ENCODE measurements around the gene SRGAP1.

SRGAP1 gene

DNA sequence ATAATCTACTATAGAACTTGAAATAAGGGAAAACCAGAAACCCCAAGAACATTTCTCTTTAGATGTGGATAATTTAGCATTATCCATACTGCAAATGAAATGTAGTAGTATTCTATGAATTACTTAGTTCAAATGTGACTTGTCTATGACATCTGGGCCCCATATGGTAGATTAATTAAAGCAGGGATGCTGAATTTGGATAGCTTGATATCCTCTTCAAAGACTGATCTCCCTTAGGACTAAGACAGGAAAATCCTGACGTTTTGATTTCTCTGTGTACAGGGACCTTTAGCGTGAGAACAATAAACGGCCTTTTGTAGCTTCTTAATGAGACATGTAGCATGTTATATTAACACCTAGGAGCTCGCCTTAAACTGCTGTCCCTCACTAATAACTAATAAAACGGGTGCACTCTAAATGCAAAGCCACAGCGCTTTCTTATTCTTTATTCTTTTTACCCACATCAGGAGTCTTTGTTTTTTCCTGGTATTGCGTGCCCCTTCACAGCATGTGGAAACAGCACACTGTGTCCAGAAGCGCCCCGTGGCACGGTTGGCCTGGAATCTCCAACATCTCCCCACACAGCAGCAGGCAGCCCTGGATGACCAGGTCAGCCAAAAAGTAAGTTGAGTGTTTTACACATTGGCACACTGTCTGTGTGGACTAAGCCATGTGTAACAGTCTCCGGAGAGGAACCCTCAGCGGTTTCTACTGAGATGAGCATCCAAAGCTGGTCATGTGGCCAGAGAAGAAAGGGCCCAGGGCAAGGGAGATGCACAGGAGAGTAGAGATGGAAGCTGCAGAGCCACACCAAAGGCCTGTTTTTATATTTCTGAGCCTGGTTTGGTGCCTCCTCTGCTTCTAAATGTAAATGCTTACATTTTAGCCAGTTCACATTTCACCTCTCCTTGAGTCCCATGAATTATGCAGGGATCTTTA lies 93.1 kb downstream of the SRGAP1 start:
- no peak for DNase-seq (ENCODE audit: low spot score)

DNA sequence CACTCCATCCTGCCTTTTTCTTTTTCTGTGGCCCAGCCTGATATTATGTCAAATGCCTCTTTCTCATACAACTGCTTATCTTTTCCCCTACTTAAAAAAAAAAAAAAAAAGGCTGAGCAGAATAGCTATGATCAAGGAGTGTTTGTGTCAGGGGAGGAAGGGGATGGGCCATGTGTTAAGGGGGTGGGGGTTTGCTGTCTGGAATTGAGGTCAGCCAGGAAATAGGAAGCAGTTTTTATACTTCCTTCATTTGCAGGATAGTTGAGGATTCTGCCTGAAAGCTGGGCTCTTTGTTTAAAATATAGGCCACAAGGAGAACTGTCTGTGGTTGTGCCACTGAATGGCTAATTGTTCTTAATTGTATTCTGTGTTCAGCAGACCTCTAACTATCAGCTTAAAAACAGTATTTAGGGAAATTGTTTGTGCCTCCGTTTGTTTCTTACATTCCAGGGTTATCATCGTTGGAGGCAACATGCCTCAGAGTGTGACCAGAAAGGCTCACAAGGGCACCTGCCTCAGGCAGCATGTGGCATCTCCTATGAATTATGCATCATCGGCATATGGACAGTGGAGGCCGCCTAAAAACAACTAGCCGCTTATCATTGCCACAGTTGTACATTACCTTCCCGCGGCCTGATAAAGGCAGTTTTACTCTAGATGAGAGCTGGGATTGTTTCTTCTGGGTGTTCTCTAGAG lies 96.0 kb downstream of the SRGAP1 start:
- no peak for DNase-seq (ENCODE audit: low spot score)

- DNase-seq (ENCODE audit: low spot score) = no peak
Measured at GRCh38 chr12:63941166-63941800, 96.8 kb downstream of the SRGAP1 start.

DNA sequence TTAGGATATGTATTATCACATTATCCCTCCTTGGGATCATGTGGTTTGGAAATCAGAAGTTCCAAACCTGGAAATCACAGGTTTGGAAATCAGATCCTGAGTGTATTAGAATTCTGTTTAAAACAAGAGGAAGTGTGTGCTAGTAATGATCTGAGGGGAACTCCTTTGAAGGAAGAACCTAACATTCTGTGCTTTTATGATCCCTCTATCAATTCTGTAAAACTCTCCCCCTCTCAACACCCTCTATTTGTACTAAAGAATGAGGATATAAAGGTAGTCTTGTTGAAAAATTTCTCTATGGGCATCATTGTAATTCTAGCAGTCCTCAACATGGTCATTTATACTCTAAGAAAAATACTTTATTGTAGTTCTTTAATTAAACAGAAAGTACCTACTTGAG lies 97.4 kb downstream of the SRGAP1 start:
- no peak for DNase-seq (ENCODE audit: low spot score)

GRCh38 chr12:63942464-63943241 lies 98.2 kb downstream of the SRGAP1 start:
- DNase-seq (ENCODE audit: low spot score) = no peak

DNA sequence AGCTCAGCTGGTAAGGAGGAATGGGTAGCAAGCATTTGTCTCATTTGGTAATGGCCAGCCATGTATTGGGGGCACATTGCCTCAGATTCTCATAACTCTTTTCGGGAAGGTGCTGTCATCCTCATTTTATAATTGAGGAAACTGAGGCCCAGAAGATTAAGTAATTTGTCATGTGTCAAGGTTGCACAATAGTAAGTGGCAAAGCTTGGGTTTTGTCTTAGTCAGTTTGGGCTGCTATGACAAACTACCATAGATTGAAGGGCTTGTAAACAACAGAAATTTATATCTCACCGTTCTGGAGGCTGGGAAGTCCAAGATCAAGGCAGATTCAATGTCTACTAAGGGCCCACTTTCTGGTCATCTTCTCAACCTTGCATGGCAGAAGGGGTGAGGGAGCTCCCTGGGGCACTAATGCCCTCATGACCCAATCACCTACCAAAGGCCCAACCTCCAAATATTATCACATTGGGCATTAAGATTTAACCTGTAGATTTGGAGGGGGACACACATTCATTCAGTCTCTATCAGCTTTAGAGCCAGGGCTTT lies 99.6 kb downstream of the SRGAP1 start:
- no peak for DNase-seq (ENCODE audit: low spot score)

GRCh38 chr12:63944586-63945228 lies 100.2 kb downstream of the SRGAP1 start:
- no peak for DNase-seq (ENCODE audit: low spot score)

DNA sequence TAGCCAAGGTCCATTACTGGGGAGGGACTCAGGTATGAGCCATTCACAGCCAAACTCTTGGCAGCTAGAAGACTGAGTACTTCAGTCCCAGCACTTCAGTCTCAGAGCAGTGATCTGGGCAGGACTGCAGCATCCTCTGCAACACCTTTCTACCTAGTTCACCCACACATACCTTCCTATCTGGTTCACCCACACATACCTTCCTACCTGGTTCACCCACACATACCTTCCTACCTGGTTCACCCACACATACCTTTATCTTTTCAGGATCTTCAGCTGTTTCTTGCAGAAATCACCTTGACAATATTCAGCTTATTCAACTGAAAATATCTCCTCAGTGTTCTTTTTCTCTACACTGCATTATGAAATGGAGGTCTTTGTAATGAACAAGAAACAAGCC lies 101.3 kb downstream of the SRGAP1 start:
- no peak for DNase-seq (ENCODE audit: low spot score)

DNA sequence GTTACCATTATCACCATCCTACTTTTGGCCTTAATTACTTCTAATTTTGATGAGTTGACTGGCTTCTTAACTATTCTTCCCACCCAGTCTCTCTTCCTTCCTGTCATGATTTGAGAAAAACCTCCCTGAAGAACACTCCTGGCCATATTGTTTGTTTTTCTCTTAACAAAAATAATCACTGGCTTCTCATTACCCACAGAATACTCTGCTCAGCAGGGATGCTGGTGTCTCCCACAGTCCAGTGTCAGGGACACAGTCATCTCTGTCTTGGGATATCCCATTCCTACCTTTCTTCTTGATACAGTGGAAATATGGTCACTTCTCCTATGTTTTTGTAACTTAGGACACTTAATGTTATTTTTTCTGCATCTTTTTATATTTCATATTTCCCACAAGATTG lies 103.7 kb downstream of the SRGAP1 start:
- no peak for DNase-seq (ENCODE audit: low spot score)

DNA sequence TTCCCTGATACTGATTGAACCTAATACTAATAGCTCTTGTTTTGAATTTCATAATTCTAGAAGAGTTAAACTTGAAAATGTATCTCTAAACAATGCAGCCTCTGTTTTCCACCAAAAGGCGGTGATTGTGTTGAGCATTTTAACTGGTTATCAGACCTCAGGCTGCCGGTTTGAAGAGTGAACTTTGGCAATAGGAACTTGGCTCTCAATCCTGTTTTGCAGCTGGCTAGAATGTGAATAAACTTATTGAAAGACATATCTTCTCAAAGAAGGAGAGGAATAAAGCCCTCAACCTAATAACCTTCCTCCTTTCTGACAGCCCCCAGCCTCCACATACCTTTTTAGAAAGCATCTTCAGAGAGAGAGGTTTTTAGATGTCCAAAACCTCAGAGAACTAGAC lies 105.4 kb downstream of the SRGAP1 start:
- no peak for DNase-seq (ENCODE audit: low spot score)

DNA sequence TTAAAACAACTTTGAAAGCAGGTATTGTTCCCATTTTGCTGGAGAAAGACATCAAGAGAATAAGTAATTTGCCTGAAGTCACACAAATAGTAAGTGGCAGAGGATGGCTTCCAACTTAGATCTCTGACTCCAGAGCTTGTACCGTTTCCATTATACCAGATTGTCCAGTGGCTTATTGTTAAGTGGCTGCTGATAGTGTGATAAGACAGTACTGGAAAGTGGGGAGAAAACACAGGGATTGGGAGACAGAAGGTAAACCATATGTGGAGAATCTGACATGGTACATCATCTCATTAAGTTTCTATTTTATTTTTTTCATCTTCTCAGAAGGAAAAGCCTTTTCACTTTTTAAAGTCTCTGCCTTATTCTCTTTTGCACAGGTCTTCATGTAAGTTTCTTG lies 108.5 kb downstream of the SRGAP1 start:
- no peak for DNase-seq (ENCODE audit: low spot score)

GRCh38 chr12:63955831-63956666 lies 111.5 kb downstream of the SRGAP1 start:
- no peak for DNase-seq (ENCODE audit: low spot score)

- DNase-seq (ENCODE audit: low spot score) = no peak
Measured at GRCh38 chr12:63957496-63957895, 113.0 kb downstream of the SRGAP1 start.

GRCh38 chr12:63958876-63959580 lies 114.5 kb downstream of the SRGAP1 start:
- no peak for DNase-seq (ENCODE audit: low spot score)

DNA sequence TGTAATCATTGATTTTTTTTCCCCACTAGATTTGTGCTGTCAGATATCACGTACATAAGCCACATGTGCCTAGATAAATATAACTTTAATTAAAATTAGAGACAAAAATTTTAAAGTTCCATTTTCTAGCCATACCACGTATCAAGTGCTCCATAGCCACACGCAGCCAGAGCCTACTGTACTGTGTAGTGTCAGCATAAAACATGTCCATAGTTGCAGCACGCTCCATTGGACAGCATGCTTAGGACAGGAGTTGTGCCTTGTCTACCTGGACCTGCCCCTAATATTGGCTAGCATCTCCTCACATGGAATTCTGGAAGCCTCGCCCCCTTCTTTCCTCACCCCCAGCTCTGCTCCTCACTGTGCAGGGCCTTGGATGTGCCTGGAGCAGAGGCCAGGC lies 116.5 kb downstream of the SRGAP1 start:
- no peak for DNase-seq (ENCODE audit: low spot score)

DNA sequence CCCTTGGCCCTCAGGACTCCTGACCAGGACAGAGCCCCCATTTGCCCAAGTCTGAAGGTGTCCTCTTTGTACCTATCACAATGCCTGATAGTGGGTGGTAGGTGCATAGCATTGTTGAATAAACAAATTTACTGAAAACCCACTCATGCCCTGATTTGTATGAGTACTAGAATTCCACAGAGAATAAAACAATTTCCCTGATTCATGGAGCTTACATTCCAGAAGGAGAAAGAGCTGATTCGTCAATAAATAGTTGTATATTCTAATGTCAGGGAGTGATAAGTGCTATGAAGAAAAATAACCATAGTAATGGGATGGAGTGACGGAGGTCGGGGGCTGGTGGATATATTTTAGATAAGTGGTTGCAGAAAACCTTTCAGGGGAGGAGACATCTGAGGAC lies 117.0 kb downstream of the SRGAP1 start:
- DNase-seq (ENCODE audit: low spot score) = no peak

DNA sequence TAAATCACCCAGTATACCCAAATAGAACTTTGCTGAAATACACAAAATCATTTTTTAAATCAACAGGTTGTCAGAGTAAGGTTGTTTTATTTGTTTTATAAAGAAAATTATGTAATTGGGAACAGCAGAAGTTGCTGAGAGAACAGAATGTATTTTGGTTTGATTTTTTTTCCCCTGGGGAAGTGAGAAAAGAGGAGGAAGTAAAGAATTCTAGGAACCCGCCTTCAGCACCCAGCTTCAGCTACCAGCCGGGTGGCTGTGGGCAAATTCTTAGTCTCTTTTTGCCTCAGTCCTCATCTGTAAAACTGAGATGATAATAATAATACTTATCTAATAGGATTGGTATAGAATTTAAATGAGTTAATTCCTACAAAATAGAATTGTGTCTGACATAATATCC lies 119.4 kb downstream of the SRGAP1 start:
- DNase-seq (ENCODE audit: low spot score) = no peak

- DNase-seq (ENCODE audit: low spot score) = no peak
Measured at GRCh38 chr12:63964301-63964700, 119.8 kb downstream of the SRGAP1 start.

DNA sequence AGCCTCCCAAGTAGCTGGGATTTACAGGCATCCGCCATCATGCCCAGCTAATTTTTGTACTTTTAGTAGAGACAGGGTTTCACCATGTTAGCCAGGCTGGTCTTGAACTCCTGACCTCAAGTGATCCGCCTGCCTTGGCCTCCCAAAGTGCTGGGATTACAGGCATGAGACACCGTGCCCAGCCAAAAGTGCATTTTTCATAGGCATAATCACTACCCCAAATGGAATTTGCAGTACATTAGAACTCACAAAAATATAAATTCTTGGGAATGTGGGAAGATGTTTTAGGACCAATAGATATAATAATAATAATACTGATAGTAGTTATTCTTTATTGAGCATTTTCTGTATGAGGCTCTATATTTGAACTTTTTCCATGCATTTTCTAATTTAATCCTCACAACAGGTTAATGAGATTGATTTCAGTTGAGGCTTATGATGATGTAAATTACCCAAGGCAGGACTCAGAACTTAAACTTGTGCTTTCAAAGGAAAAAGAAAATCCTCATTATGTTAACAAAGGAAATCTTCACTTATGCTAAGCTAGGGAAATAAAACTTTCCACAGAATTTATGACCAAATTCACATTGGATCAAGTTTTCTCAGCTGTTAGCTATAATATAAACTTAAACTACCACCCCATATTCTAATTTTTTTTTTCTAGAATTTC lies 121.6 kb downstream of the SRGAP1 start:
- no peak for DNase-seq (ENCODE audit: low spot score)

Data from hepatic stellate cell (primary cell).